Thyroid gland (tissue), 4 donors: ENCODE measurements around the gene RABL3. TPM values are rescaled to one million over a fixed set of nuclear protein-coding genes. Genes with fewer than 3 reads are reported as not detected.

ENCODE experiments used
- DNase-seq, 2 donors: peaks; one replicate each; pipeline ENCODE4 v3.0.0-alpha.2; 2019
- H3K27ac ChIP-seq, 3 donors: fragments of 200-600 bp; sonication (generic); 1 replicate in 2 of 3; 2 replicates in 1 of 3; pipeline ENCODE4 v1.5.1; 2016 to 2019; ENCODE audit warnings: mild to moderate bottlenecking in 1 of 3, moderate library complexity in 1 of 3
- H3K27me3 ChIP-seq: fragments of 200-600 bp; sonication (generic); one replicate; pipeline ENCODE4 v1.5.1; 2019
- H3K36me3 ChIP-seq, 2 donors: fragments of 200-600 bp; sonication (generic); one replicate each; pipeline ENCODE4 v1.5.1; 2016 to 2019
- H3K4me1 ChIP-seq, 2 donors: fragments of 200-600 bp; sonication (generic); one replicate each; pipeline ENCODE4 v1.5.1; 2017 to 2019
- H3K4me3 ChIP-seq, 3 donors: fragments of 200-600 bp; sonication (generic); replicated peaks in 1 of 3; 1 replicate in 2 of 3; 2 replicates in 1 of 3; pipeline ENCODE4 v1.5.1; 2016; ENCODE audit warnings: mild to moderate bottlenecking in 1 of 3
- H3K9me3 ChIP-seq: fragments of 200-600 bp; sonication (generic); one replicate; pipeline ENCODE4 v1.5.1; 2017
- POLR2A ChIP-seq, 2 donors: fragments of 450-650 bp; IDR thresholded peaks; one replicate each; pipeline ENCODE4 v1.6.1; 2017; ENCODE audit warnings: antibody characterized with exemption in 2 of 2, mild to moderate bottlenecking in 2 of 2, moderate library complexity in 1 of 2
- WGBS, 2 donors: methylation state at CpG; one replicate each; pipeline ENCODE4 v1.1.5; 2017; 5-methylcytosine and 5-hydroxymethylcytosine counted together
- intact Hi-C: fragments of 100-400 bp; cut with DNase I; formaldehyde crosslinking; loops from one replicate; pipeline ENCODE4 v1.15.1; 2023
- total RNA-seq, 4 donors: library from RNA; depleted of rRNA; stranded (reverse); fragments of >200 nt; gene quantifications; one replicate each; pipeline ENCODE4 v1.2.3, GENCODE V29; 2016
- TF ChIP-seq, protein P1 (sequence below), 6 experiments: fragments of 200-600 bp in 3 of 6; fragments of 450-650 bp in 3 of 6; sonication (generic) in 3 of 6; IDR thresholded peaks; one replicate each; pipeline ENCODE4 v1.5.1; 2016 to 2019; ENCODE audit warnings: antibody characterized with exemption in 6 of 6, mild to moderate bottlenecking in 2 of 6, inconsistent platforms in 1 of 6, moderate library complexity in 1 of 6

RABL3 gene
- total RNA-seq, 4 donors from 2014 or later = 24.3 to 59.5 (median 32.0) TPM

DNA sequence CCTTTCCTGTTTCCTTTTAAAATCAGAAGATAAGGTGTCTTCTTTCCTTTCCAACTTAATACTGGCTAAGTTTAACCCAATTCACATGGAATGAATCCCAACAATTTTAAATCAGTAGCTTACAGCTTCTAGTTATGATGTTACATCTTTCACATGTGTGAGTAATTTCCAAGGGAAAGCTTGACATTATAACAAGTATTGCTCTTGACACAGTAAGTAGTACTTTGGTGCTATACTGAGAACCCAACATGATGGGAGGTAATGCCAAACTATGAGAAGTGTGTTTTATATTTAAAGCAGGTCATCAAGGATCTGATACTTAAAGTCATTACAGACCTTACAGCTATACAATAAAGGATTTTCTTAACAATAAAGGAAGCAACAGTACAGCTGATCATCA lies 29.1 kb downstream of the RABL3 start:
- Histone ChIP-seq H3K27me3 (no peaks in the 10 kb centered on the region), H3K4me1 (no peaks in the 10 kb centered on the region), H3K36me3 (no peaks in the 10 kb centered on the region), H3K9me3 (no peaks in the 10 kb centered on the region), H3K4me3 (no peak overlapping the region), H3K27ac (no peak overlapping the region)
- DNase-seq = no peak
- intact Hi-C loops = no loop called here
- no peak for TF ChIP-seq POLR2A (IDR thresholded peaks at IDR 0.05)
- TF ChIP-seq, protein P1, sequence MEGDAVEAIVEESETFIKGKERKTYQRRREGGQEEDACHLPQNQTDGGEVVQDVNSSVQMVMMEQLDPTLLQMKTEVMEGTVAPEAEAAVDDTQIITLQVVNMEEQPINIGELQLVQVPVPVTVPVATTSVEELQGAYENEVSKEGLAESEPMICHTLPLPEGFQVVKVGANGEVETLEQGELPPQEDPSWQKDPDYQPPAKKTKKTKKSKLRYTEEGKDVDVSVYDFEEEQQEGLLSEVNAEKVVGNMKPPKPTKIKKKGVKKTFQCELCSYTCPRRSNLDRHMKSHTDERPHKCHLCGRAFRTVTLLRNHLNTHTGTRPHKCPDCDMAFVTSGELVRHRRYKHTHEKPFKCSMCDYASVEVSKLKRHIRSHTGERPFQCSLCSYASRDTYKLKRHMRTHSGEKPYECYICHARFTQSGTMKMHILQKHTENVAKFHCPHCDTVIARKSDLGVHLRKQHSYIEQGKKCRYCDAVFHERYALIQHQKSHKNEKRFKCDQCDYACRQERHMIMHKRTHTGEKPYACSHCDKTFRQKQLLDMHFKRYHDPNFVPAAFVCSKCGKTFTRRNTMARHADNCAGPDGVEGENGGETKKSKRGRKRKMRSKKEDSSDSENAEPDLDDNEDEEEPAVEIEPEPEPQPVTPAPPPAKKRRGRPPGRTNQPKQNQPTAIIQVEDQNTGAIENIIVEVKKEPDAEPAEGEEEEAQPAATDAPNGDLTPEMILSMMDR (IDR thresholded peaks at IDR 0.05) = no peak

DNA sequence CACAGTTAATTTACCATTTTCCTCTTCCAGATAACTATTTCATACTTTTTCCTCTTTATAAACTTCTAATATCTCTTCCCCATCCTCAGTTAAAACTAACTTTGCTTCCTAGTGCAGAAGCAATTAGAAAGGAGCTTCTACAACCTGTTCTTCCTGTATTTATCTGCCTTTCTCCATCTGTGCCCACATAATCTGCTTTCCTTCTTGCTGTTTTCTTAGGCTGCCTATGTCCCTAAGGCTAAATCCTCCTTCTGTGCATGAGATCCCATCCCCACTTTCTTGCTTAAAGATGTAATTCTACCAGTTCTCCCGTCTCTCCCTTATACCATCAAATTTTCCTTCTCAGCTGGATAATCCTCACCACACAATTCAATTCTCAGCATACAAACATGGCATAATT lies 31.9 kb downstream of the RABL3 start:
- no peaks in the 10 kb centered on the region for H3K4me1 ChIP-seq
- intact Hi-C loops = no loop called here
- DNase-seq = no peak
- 93 to 95% methylated on average over 1 of the region's 1 CpG for WGBS, 2 donors
- TF ChIP-seq POLR2A (IDR thresholded peaks at IDR 0.05) = no peak
- TF ChIP-seq, protein P1 (IDR thresholded peaks at IDR 0.05) = no peak
- peaks cover 0 to under 1% of the 10 kb centered on the region in 2 donors for H3K36me3 ChIP-seq
- no peak overlapping the region for H3K4me3 ChIP-seq
- H3K27ac ChIP-seq = no peak overlapping the region
- H3K9me3 ChIP-seq = no peaks in the 10 kb centered on the region
- H3K27me3 ChIP-seq = no peaks in the 10 kb centered on the region

DNA sequence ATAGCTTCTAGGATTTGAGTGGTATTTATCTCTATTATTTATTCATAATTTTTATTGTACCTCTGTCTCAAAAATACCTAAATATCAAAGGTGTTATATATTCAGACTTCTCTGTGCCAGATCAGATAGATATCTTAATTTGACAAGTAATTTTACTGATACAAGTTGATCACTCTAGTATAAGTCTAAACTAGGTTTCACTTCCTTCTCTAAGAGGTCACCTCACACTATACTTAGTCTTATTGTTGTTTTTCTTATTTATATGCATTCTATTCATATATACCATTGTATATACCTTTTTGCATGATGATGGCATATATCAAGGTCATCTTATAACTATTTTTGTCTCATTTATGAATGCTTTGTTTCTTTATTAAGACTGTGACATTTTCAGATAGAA lies 33.9 kb downstream of the RABL3 start:
- TF ChIP-seq, protein P1 (IDR thresholded peaks at IDR 0.05) = no peak
- TF ChIP-seq POLR2A (IDR thresholded peaks at IDR 0.05) = no peak
- DNase-seq = no peak
- Histone ChIP-seq H3K36me3 (peaks cover 0 to 2% of the 10 kb centered on the region in 2 donors), H3K4me3 (no peak overlapping the region), H3K27me3 (no peaks in the 10 kb centered on the region), H3K9me3 (no peaks in the 10 kb centered on the region), H3K4me1 (no peaks in the 10 kb centered on the region), H3K27ac (no peak overlapping the region)
- intact Hi-C loops = no loop called here

DNA sequence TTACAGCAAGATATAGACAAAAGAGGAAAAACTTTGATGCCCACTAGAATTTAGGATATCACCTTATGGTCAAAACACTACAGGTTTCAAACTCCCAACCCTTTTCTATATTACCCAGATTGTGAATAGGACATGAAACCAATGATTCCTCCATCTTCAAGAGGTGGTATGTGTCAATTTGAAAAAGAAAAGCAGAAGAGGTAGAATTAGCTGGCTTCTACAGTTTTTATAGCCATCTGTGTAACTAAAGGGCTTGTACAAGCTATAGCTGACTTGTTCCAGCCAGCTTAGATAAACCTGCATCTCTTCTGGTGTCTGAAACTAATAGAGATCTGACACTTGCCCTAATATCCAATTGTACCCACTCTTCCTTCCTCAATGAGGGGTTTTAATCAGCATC lies 35.4 kb downstream of the RABL3 start:
- DNase-seq = no peak
- intact Hi-C loops = no loop called here
- TF ChIP-seq POLR2A (IDR thresholded peaks at IDR 0.05) = no peak
- TF ChIP-seq, protein P1 (IDR thresholded peaks at IDR 0.05) = no peak
- Histone ChIP-seq H3K4me3 (no peak overlapping the region), H3K27ac (no peak overlapping the region), H3K4me1 (no peaks in the 10 kb centered on the region), H3K36me3 (peaks cover 0 to 2% of the 10 kb centered on the region in 2 donors), H3K9me3 (no peaks in the 10 kb centered on the region), H3K27me3 (no peaks in the 10 kb centered on the region)

- DNase-seq = no peak
- no peak for TF ChIP-seq POLR2A (IDR thresholded peaks at IDR 0.05)
- TF ChIP-seq, protein P1 (IDR thresholded peaks at IDR 0.05) = no peak
- no peak overlapping the region for H3K4me3 ChIP-seq
- no peaks in the 10 kb centered on the region for H3K4me1 ChIP-seq
- no peaks in the 10 kb centered on the region for H3K27me3 ChIP-seq
- H3K36me3 ChIP-seq = peaks cover 0 to 2% of the 10 kb centered on the region in 2 donors
- intact Hi-C loops = no loop called here
- H3K27ac ChIP-seq = no peak overlapping the region
- WGBS, 2 donors = 94 to 96% methylated on average over 5 of the region's 5 CpGs
- H3K9me3 ChIP-seq = no peaks in the 10 kb centered on the region
Measured at GRCh38 chr3:120705884-120706582, 36.3 kb downstream of the RABL3 start.
